Activated T-helper 1 cell treated with Interleukin-2 at 50 U/mL for 16 hours (primary cell): Measurements from ENCODE around the gene ARPC5L.
"Not testable (repeated sequence)": the region's sequence is repeated elsewhere in the genome, so short reads cannot be mapped to it uniquely, and the experiment has no call there.

Experiments used
- DNase-seq: peaks from one replicate; pipeline ENCODE4 v3.0.0-alpha.2; 2020; ENCODE audit warnings: low read depth

ARPC5L gene

GRCh38 chr9:124861342-124862229 lies at the start of gene ARPC5L, which contains the start of gene RPL35:
TSS of gene ARPC5L (plus strand) at chr9:124862130. CDS start at chr9:124869291, 7,161 bp downstream.
TSS of gene RPL35 (minus strand) at chr9:124861957. CDS start at chr9:124861912, 45 bp downstream.
- DNase-seq, result peak; percentile 94

DNA sequence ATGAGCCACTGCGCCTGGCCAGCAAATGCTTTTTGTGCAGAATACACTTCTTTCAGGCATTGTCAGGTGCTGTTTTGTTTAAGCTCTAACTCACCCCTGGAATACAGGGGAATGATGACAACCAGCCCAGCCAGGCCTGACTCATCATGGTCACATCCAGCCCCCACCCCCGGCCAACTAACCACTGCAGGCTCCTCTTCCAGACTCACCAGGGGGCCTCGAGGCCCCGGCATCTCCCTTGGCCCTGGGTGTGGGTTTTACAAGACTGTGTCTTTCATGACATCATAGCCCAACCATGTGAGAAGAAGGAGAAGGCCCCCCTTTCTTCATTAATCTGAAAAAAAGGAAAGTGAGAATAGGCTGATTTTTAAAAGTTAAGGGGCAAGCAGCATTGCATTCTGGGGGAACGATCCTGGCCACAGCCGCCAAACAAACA lies 49.5 kb upstream of the ARPC5L start:
- no peak for DNase-seq

DNA sequence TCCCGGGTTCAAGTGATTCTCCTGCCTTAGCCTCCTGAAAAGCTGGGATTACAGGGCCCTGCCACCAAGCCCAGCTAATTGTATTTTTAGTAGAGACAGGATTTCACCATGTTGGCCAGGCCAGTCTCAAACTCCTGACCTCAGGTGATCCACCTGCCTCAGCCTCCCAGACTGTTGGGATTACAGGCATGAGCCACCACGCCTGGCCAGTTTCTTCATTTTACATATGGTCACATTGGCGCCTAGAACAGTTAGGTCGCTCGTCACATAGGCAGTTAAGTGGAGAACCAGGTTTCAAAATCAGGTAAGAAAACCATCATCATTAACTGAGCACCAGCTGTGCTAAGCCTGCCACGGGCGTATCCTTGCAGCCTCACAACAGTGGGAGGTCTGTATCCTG lies 48.9 kb upstream of the ARPC5L start:
- no peak for DNase-seq

GRCh38 chr9:124813501-124814163 lies 48.3 kb upstream of the ARPC5L start:
- DNase-seq, result no peak

- no peak for DNase-seq
These were observed 47.8 kb upstream of the ARPC5L start for GRCh38 chr9:124814164-124814535.

- no peak for DNase-seq
These were observed 46.3 kb upstream of the ARPC5L start for GRCh38 chr9:124815601-124816000.

DNA sequence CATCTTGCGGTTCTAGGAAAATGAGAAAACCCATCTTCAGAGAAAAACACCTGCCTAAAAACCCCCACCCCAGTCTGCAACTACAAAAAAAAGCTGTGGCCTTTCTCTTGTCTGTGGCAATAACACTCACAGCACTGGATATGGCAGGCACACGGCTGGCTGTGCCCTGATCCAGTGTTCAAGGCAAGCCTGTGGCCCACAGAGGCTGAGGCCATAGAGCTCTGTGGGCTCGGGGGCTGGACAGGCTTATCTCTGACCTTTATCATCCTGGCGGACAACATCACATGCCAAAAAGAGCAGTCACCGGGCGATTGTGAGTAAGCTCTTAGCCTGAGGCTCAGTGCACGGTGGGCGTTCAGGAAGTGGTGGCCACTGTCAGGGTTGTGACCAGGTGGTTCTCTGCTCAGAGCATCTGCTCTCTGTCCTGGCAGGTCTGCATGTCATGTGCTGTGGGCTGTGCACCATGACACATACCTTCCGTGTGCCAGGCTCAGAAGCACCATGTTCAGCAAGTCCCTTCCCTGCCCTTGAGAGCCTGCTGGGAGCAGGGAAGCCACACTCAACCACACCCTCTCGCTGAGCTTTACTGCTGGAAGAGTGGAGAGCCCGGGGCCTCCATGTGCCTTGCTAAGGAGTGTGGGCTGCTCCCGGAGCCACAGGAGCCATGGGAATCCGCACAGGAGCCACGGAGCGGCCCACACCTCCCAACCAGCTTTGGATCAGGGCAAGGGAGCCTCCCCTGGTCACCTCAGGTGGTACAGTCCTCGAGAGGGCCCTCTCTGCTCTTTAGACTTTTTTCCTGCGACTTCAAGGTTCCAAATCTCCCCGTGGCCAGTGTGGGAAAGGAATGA lies 43.3 kb upstream of the ARPC5L start:
- DNase-seq, result no peak

DNA sequence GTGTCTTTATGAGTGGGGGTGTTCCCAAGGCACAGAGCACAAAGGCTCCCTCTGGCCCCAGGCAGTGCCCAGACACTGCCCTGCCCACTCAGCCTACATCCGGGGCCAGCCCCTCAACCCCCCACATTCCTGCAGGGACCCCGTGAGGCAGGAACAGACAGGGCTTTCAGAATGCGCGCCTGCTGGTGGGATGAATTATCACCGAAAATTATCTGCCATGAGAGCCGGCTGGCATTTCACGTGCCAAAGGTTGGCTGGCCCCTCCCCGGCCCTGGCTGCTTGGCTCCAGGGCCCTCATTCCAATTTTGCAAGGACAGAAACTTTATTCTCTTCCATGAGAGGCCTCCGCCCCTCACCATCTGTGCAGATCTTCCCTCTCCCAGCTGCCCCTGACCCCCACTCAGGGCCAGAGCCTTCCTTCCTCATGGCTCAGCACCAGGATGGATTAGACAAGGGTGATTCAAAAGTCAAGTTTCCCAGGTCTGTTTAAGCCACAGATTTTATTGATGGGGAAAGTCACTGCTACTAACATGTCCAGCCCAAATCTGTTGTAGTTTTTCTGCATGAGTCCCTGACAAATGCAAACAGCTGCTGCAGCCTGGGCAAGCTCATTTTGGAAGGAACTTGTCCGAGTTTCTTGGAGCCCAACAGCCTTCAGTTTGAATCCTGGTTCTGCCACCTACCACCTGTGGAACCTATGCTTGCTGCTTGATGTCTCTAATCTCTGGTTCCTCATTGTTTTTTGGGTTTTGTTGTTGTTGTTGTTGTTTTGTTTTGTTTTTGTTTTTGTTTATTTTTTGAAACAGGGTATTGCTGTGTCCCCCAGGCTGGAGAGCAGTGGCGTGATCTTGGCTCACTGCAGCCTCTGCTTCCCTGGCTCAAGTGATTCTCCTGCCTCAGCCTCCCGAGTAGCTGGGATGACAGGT lies 41.0 kb upstream of the ARPC5L start:
- DNase-seq, result no peak

GRCh38 chr9:124828489-124829333 lies 33.2 kb upstream of the ARPC5L start:
- no peak for DNase-seq

DNA sequence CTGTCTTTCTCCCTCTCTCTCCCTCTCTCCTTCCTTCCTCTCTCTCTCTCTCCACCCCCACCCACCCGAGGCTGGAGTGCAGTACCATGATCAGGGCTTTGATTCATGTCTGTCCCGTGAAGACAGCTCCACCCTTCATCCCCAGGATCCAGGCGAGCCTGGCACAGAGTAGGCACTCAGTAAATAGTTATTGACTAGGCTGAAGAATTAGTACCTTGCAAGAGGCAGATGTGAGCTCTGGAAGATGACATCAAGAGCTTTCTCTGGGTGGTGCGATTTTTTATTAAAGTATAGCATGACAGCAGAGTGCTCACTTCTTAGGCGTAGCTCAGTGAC lies 32.6 kb upstream of the ARPC5L start:
- no peak for DNase-seq

GRCh38 chr9:124830593-124830992 lies 31.3 kb upstream of the ARPC5L start:
- DNase-seq, result no peak

GRCh38 chr9:124831642-124832364 lies 30.1 kb upstream of the ARPC5L start:
- no peak for DNase-seq

GRCh38 chr9:124834591-124834990 lies 27.3 kb upstream of the ARPC5L start:
- no peak for DNase-seq

DNA sequence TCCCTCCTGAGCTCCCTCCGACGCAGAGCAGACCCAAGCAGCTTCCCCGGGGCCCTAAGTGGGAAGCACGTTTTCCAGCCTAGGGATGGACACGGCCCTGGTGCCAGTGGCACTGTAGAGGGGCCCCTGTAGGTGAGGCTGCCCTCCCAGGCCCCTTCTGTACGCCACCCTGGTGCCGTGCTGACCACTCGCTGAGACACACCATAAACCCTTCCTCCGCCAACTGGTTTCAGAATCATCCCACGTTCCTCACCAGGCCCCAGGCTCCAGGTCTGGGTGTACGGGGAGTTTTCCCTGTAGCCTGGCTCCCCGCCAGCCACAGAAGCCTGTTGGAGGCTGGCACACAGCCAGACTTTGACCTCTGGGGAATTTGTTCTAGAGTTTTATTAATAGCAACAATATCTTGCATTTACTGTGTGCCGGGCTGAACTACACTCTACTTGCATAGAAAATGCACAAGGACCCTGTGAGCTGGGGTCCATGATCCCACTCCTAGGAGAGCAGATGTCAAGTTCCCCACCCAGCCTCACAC lies 26.8 kb upstream of the ARPC5L start:
- no peak for DNase-seq

GRCh38 chr9:124838132-124838531 lies 23.8 kb upstream of the ARPC5L start:
- not testable (repeated sequence) for DNase-seq

- not testable (repeated sequence) for DNase-seq
These were observed 23.2 kb upstream of the ARPC5L start for GRCh38 chr9:124838567-124839275.

DNA sequence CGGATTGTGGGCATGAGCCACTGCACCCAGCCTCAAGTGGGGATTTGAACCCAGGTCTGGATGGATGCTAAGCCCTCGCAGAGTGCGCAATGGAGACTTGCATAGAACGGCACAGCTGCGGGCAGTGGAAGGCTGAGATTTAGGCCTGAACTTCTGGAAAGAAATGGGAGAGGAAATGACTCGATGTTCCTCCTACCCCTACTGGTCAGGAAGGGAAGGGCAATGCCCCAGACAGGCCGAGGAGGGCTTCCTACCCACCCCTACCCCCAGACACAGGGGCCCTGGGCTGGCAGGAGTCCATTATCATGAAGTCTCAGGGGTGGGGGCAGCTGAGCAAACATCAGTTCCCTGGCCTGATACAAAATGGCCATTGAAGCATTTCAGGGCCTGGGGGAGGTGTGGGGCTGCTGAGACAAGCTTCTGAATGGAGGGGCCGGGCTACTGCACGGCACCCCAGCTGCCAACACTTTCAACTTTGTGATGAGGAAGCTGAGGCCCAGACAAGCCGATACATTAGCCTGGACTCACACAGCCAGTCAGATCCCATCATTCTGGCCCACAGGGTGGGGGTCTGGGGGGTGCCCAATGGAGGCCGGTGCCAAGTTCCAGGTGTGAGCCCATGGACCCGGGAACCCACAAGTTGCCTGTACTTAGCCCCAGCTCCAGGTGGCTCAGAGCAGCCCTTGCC lies 22.2 kb upstream of the ARPC5L start:
- DNase-seq, result no peak

DNA sequence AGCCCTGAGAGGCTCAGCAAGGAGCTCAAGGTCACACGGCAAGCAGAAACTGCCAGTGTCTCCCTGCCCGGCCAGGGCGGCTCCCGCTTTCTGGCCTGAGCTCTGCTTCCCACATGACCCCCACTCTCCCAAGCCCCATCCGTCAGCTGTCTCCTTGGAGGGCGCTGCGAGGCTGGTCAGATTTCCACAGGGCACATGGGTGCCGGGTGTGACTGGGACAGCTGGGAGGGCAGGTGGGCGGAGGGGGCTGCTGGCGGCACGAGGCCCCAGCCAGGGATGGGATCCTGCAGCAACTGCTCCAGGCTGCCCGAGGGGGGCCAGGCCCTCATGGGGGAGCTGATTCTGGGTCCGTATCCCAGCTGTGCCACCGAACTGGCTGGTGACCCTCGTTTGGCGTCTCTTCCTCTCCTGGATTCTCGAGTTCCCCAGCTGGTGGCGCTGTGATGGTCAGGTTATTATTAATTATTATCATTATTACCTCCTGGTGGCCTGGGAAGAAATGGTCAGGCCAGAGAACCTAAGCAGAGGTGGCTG lies 21.6 kb upstream of the ARPC5L start:
- no peak for DNase-seq
